ENCODE results near the gene PCDHA9.
"Not testable (repeated sequence)": the region's sequence is repeated elsewhere in the genome, so short reads cannot be mapped to it uniquely, and the experiment has no call there.

PCDHA9 gene

GRCh38 chr5:140870221-140871201, 22.3 kb downstream of the PCDHA9 start:
- TF ChIP-seq, protein P1, sequence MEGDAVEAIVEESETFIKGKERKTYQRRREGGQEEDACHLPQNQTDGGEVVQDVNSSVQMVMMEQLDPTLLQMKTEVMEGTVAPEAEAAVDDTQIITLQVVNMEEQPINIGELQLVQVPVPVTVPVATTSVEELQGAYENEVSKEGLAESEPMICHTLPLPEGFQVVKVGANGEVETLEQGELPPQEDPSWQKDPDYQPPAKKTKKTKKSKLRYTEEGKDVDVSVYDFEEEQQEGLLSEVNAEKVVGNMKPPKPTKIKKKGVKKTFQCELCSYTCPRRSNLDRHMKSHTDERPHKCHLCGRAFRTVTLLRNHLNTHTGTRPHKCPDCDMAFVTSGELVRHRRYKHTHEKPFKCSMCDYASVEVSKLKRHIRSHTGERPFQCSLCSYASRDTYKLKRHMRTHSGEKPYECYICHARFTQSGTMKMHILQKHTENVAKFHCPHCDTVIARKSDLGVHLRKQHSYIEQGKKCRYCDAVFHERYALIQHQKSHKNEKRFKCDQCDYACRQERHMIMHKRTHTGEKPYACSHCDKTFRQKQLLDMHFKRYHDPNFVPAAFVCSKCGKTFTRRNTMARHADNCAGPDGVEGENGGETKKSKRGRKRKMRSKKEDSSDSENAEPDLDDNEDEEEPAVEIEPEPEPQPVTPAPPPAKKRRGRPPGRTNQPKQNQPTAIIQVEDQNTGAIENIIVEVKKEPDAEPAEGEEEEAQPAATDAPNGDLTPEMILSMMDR (IDR thresholded peaks at IDR 0.05; ENCODE audit: extremely low read depth, missing control alignments), result no peak
- no peak for DNase-seq (ENCODE audit: low spot score)

DNA sequence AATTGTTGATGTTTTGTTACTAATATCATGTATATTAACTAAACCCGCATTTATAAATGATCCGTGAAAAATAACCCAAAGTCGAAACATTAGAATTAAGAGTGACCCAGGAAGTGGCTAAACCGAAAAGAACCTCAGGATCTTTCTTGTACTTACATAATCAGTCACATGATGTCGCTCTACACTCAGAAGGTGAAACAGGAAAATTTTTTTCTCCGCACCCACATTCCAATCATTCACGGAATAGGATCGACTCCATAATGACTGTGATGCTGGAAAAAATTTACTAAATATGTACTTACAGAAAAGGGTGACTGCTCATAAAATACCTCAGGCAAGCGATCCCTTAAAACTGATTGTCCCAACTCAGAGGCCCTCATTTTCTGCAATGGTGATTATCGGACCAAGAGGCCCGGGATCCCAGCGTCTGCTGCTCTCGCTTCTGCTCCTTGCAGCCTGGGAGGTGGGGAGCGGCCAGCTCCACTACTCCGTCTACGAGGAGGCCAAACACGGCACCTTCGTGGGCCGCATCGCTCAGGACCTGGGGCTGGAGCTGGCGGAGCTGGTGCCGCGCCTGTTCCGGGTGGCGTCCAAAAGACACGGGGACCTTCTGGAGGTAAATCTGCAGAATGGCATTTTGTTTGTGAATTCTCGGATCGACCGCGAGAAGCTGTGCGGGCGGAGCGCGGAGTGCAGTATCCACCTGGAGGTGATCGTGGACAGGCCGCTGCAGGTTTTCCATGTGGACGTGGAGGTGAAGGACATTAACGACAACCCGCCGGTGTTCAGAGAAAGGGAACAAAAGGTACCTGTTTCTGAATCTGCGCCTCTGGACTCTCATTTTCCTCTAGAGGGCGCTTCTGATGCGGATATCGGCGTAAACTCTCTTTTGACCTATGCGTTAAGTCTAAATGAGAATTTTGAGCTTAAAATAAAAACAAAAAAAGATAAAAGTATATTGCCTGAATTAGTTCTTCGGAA, 27.2 kb downstream of the PCDHA9 start, which contains the start of gene PCDHA12:
Gene PCDHA12 (plus strand): TSS at position 224 of the 981 bp plus-strand sequence. CDS start 165 bp downstream, at position 389.
- DNase-seq (ENCODE audit: low spot score), result no peak

GRCh38 chr5:140876541-140877261, 28.5 kb downstream of the PCDHA9 start:
- not testable (repeated sequence) for DNase-seq (ENCODE audit: low spot score)

More for the DNA sequence above, 27.2 kb downstream of the PCDHA9 start, which contains the start of gene PCDHA12:
- TF ChIP-seq, protein P1 (IDR thresholded peaks at IDR 0.05; ENCODE audit: extremely low read depth, missing control alignments), result no peak

DNA sequence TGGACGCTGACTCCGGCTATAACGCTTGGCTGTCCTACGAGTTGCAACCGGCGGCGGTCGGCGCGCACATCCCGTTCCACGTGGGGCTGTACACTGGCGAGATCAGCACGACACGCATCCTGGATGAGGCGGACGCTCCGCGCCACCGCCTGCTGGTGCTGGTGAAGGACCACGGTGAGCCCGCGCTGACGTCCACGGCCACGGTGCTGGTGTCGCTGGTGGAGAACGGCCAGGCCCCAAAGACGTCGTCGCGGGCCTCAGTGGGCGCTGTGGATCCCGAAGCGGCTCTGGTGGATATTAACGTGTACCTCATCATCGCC, 29.0 kb downstream of the PCDHA9 start:
- TF ChIP-seq, protein P1 (IDR thresholded peaks at IDR 0.05; ENCODE audit: extremely low read depth, missing control alignments), result no peak
- DNase-seq (ENCODE audit: low spot score), result no peak

- TF ChIP-seq, protein P1 (IDR thresholded peaks at IDR 0.05; ENCODE audit: extremely low read depth, missing control alignments), result no peak
- DNase-seq (ENCODE audit: low spot score), result peak; percentile 4
Measured at GRCh38 chr5:140881889-140882590, 33.9 kb downstream of the PCDHA9 start, which contains the start of gene PCDHA13. TSS of gene PCDHA13 (plus strand) at chr5:140882124. CDS start at chr5:140882269, 145 bp downstream.

DNA sequence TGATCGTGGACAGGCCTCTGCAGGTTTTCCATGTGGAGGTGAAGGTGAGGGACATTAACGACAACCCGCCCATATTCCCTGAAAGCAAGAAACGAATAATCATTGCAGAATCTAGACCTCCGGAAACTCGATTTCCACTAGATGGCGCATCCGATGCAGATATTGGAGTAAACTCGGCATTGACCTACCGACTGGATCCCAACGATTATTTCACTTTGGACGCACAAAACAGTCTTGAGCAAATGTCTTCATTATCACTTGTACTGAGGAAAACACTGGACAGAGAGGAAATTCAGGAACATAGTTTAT, 34.4 kb downstream of the PCDHA9 start:
- DNase-seq (ENCODE audit: low spot score), result no peak
- TF ChIP-seq, protein P1 (IDR thresholded peaks at IDR 0.05; ENCODE audit: extremely low read depth, missing control alignments), result no peak

DNA sequence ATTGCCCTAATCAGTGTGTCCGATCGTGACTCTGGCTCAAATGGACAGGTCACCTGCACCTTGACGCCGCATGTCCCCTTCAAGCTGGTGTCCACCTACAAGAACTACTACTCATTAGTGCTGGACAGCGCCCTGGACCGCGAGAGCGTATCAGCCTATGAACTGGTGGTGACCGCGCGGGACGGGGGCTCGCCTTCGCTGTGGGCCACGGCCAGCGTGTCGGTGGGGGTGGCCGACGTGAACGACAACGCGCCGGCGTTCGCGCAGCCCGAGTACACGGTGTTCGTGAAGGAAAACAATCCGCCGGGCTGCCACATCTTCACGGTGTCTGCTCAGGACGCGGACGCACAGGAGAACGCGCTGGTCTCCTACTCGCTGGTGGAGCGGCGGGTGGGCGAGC, 35.2 kb downstream of the PCDHA9 start:
- TF ChIP-seq, protein P1 (IDR thresholded peaks at IDR 0.05; ENCODE audit: extremely low read depth, missing control alignments), result no peak
- DNase-seq (ENCODE audit: low spot score), result peak; percentile 12

Measured in GM20000 (cell line).